ENCODE results near the gene EBP. TPM values are rescaled to one million over a fixed set of nuclear protein-coding genes. Genes with fewer than 3 reads are reported as not detected.

Gene EBP
- total and polyA plus RNA-seq, 8 donors = 5.8 to 208 (median 53.1) TPM

DNA sequence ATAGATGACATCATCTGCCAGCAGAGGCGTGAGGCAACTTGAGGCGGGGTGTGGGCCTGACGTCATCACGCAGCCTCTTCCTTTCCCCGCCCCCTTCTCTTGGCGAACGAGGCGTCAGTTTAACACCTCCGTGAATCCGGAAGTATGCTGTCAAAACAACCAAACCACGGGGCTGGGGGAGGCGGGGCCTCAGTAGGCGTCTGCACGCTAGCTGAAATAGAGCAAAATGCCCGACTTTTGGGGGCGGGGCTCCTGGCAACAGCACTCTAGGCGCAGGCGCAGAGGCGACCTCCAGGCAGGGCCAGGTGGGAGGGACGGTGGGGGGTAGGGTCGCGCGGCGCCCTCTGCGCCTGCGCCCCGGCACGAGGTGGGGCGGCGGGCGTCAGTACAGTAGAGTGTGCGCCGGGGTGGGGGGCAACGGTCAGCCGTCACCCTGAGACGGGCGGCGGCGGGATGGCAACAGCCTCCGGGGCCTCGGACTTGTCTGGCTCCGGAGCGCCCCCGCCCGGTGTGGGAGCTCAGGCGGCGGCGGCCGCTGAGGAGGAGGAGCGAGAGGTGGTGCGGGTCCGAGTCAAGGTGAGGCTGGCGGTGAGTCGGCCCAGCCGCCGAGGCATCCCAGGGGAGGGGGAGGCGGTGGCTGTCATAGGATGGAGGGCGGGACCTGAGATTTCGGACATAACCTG, 17.9 kb downstream of the EBP start, which contains the start of gene TBC1D25:
Gene TBC1D25 (plus strand): TSS at position 370 of the 683 bp plus-strand sequence. CDS start 84 bp downstream, at position 454.
- Histone ChIP-seq H3K27me3 (no peaks in the 10 kb centered on the region), H3K36me3 (peaks cover 0 to 19% (median 12%) of the 10 kb centered on the region in 4 donors), H3K9me3 (no peaks in the 10 kb centered on the region), H3K27ac (peak within 1 kb of the TSS; percentile 79 to 93 (median 90)), H3K4me1 (peaks cover 0 to 16% (median 10%) of the 10 kb centered on the region in 4 donors), H3K4me3 (peak within 1 kb of the TSS; percentile 63 to 66 (median 64))
- DNase-seq = peak; percentile 97 to 98
- 0 to 53% (median 15%) methylated on average over 31 to 59 of the region's 59 CpGs for WGBS, 5 donors
- intact Hi-C loops (cut with DNase I; ENCODE audit: low total_unique reads) = no loop called here
- TF ChIP-seq POLR2AphosphoS5 (IDR thresholded peaks at IDR 0.05) (peak; percentile 50 to 69 (median 53)), EP300 (IDR thresholded peaks at IDR 0.05) (no peak)
- TF ChIP-seq, protein P1, sequence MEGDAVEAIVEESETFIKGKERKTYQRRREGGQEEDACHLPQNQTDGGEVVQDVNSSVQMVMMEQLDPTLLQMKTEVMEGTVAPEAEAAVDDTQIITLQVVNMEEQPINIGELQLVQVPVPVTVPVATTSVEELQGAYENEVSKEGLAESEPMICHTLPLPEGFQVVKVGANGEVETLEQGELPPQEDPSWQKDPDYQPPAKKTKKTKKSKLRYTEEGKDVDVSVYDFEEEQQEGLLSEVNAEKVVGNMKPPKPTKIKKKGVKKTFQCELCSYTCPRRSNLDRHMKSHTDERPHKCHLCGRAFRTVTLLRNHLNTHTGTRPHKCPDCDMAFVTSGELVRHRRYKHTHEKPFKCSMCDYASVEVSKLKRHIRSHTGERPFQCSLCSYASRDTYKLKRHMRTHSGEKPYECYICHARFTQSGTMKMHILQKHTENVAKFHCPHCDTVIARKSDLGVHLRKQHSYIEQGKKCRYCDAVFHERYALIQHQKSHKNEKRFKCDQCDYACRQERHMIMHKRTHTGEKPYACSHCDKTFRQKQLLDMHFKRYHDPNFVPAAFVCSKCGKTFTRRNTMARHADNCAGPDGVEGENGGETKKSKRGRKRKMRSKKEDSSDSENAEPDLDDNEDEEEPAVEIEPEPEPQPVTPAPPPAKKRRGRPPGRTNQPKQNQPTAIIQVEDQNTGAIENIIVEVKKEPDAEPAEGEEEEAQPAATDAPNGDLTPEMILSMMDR (IDR thresholded peaks at IDR 0.05) = peak in 4 of 7 experiments; percentile 15 to 39 (median 16)

DNA sequence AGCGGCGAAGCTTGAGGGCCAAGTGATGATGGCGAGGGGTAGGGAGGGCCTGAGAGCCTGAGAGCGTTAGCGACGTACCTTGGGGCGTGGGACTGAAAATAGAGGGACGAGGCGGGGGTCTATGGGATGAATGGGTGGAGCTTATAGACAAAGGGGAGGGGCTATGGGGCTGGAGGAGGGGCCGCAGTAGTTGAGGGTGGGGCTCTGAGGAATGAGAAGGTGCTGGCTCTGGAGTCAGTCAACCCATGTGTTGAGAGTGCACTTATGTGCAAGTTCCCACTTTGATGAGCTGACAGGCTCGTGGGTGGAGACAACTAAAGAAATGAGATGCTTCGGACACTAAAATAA, 18.4 kb downstream of the EBP start:
- no peak for TF ChIP-seq EP300 (IDR thresholded peaks at IDR 0.05)
- TF ChIP-seq POLR2AphosphoS5 (IDR thresholded peaks at IDR 0.05) = no peak
- TF ChIP-seq, protein P1 (IDR thresholded peaks at IDR 0.05) = no peak
- TF ChIP-seq POLR2A (IDR thresholded peaks at IDR 0.05) = no peak
- Histone ChIP-seq H3K36me3 (peaks cover 0 to 24% (median 17%) of the 10 kb centered on the region in 4 donors), H3K9me3 (no peaks in the 10 kb centered on the region), H3K4me3 (peak overlapping the region; percentile 63 to 66 (median 64)), H3K27ac (peak overlapping the region; percentile 79 to 93 (median 90)), H3K27me3 (no peaks in the 10 kb centered on the region), H3K4me1 (peaks cover 0 to 16% (median 10%) of the 10 kb centered on the region in 4 donors)
- intact Hi-C loops (cut with DNase I; ENCODE audit: low total_unique reads) = no loop called here
- 2 to 59% (median 16%) methylated on average over 11 to 12 of the region's 12 CpGs for WGBS, 5 donors
- DNase-seq = peak in 1 of 2 donors; percentile 43

DNA sequence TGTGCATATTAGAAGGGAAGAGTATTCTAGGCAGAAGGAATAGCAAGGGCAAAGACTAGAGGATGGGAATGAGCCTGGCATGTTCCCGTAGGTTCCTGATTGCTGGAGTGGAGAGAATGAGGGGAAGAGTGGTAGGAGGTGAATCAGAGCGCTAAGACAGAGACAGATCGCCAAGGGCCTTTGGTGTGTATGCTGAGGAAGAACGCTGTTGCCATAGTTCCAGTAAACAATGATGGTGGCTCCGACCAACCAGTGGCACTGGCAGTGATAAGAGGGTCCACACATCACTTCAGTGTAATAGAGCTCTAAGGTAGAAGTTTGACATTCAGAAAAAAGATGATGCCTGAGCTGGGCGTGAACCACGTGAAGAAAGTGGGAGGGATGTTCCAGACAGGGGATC, 18.9 kb downstream of the EBP start:
- TF ChIP-seq EP300 (IDR thresholded peaks at IDR 0.05) (no peak), POLR2AphosphoS5 (IDR thresholded peaks at IDR 0.05) (no peak)
- TF ChIP-seq, protein P1 (IDR thresholded peaks at IDR 0.05) = no peak
- 71 to 84% (median 83%) methylated on average over 7 of the region's 7 CpGs for WGBS, 5 donors
- DNase-seq = no peak
- peak overlapping the region in 4 of 5 donors; percentile 87 to 93 (median 91) for H3K27ac ChIP-seq
- peak overlapping the region; percentile 63 to 66 (median 64) for H3K4me3 ChIP-seq
- no peaks in the 10 kb centered on the region for H3K9me3 ChIP-seq
- H3K36me3 ChIP-seq = peaks cover 0 to 29% (median 22%) of the 10 kb centered on the region in 4 donors
- no peaks in the 10 kb centered on the region for H3K27me3 ChIP-seq
- peaks cover 0 to 16% (median 10%) of the 10 kb centered on the region in 4 donors for H3K4me1 ChIP-seq
- intact Hi-C loops (cut with DNase I; ENCODE audit: low total_unique reads) = no loop called here

DNA sequence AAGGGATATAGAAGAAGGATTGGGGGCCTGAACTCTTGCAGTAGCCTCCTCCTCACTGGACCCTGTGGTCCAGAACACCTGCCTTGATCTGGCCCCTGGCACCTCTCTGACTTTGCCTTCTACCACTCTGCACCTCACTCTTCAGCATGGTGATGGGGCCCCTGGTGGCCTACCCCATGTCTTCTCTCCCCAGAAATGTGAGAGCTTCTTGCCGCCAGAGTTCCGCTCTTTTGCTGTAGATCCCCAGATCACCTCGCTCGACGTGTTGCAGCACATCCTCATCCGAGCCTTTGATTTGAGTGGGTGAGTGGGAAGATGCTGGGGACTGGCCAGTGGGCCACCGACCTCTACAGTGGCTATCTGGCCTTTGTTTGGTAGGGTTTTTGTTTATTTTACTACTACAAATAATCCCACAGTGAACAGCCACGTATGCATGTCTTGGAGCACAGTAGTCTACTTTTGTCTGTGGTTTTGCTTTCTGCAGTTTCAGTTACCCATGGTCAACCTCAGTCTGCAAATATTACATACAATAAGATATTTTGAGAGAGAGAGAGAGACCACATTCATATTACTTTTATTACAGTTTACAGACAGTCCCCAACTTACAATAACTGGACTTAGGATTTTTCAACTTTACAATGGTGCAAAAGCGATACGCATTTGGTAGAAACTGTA, 19.7 kb downstream of the EBP start:
- no peaks in the 10 kb centered on the region for H3K9me3 ChIP-seq
- TF ChIP-seq, protein P1 (IDR thresholded peaks at IDR 0.05) = no peak
- TF ChIP-seq POLR2A (IDR thresholded peaks at IDR 0.05) (no peak), POLR2AphosphoS5 (IDR thresholded peaks at IDR 0.05) (no peak), EP300 (IDR thresholded peaks at IDR 0.05) (no peak)
- intact Hi-C loops (cut with DNase I; ENCODE audit: low total_unique reads) = no loop called here
- H3K4me1 ChIP-seq = peaks cover 0 to 16% (median 10%) of the 10 kb centered on the region in 4 donors
- peaks cover 0 to 33% (median 28%) of the 10 kb centered on the region in 4 donors for H3K36me3 ChIP-seq
- 74 to 86% (median 77%) methylated on average over 10 of the region's 10 CpGs for WGBS, 5 donors
- no peak for DNase-seq
- H3K27ac ChIP-seq = peak overlapping the region in 2 of 5 donors; percentile 90 to 92
- no peaks in the 10 kb centered on the region for H3K27me3 ChIP-seq
- peak overlapping the region in 1 of 4 donors; percentile 64 for H3K4me3 ChIP-seq

Data from stomach (tissue), 9 donors.